MM.1S (cell line): ENCODE data around the gene RMI2.

Experiments used
- DNase-seq: peaks from one replicate; pipeline ENCODE4 v3.0.0-alpha.2; 2015
- H2AFZ ChIP-seq: fragments of 300-600 bp; sonication (generic); 2 replicates; pipeline ENCODE4 v1.6.0; 2016; ENCODE audit warnings: antibody characterized with exemption, low read length
- H3F3A ChIP-seq: fragments of 300-600 bp; sonication (generic); 2 replicates; pipeline ENCODE4 v1.6.1; 2016; ENCODE audit warnings: mild to moderate bottlenecking, antibody characterized with exemption, low read length, moderate library complexity, mixed read lengths; ENCODE audit not compliant: insufficient read depth
- H3K27ac ChIP-seq: fragments of 300-600 bp; sonication (generic); 2 replicates; pipeline ENCODE4 v1.5.1; 2016; ENCODE audit warnings: mild to moderate bottlenecking, low read length
- H3K27me3 ChIP-seq: fragments of 300-600 bp; sonication (generic); replicated peaks from 2 replicates; pipeline ENCODE4 v1.6.0; 2016; ENCODE audit warnings: low read length; ENCODE audit not compliant: insufficient read depth
- H3K36me3 ChIP-seq: fragments of 300-600 bp; sonication (generic); replicated peaks from 2 replicates; pipeline ENCODE4 v1.6.1; 2016; ENCODE audit warnings: mild to moderate bottlenecking, low read length, mixed read lengths; ENCODE audit not compliant: insufficient read depth
- H3K4me1 ChIP-seq: fragments of 300-600 bp; sonication (generic); 2 replicates; pipeline ENCODE4 v1.6.1; 2016; ENCODE audit warnings: low read length, mixed read lengths
- H3K4me2 ChIP-seq: fragments of 300-600 bp; sonication (generic); 2 replicates; pipeline ENCODE4 v1.6.0; 2016; ENCODE audit warnings: low read depth, low read length
- H3K4me3 ChIP-seq: fragments of 300-600 bp; sonication (generic); 2 replicates; pipeline ENCODE4 v1.5.1; 2016; ENCODE audit warnings: low read length, mixed read lengths
- H3K79me2 ChIP-seq: fragments of 300-600 bp; sonication (generic); 2 replicates; pipeline ENCODE4 v1.6.1; 2016; ENCODE audit warnings: mixed run types, low read length, mixed read lengths
- H3K9ac ChIP-seq: fragments of 300-600 bp; sonication (generic); 2 replicates; pipeline ENCODE4 v1.6.1; 2016; ENCODE audit warnings: low read length, mixed read lengths
- H3K9me2 ChIP-seq: fragments of 300-600 bp; sonication (generic); replicated peaks from 2 replicates; pipeline ENCODE4 v1.6.1; 2016; ENCODE audit warnings: mild to moderate bottlenecking, low read length, mixed read lengths; ENCODE audit not compliant: insufficient read depth
- H3K9me3 ChIP-seq: fragments of 300-600 bp; sonication (generic); replicated peaks from 2 replicates; pipeline ENCODE4 v1.6.1; 2016; ENCODE audit warnings: mild to moderate bottlenecking, low read length, mixed read lengths; ENCODE audit not compliant: insufficient read depth
- H4K20me1 ChIP-seq: fragments of 300-600 bp; sonication (generic); 2 replicates; pipeline ENCODE4 v1.6.1; 2016; ENCODE audit warnings: mild to moderate bottlenecking, low read length, moderate library complexity, mixed read lengths; ENCODE audit not compliant: insufficient read depth
- EZH2 ChIP-seq: fragments of 300-600 bp; sonication (generic); optimal IDR thresholded peaks from 2 replicates; pipeline ENCODE3; 2017; ENCODE audit warnings: low read depth, mild to moderate bottlenecking, antibody characterized with exemption, low read length, mixed read lengths
- EZH2phosphoT487 ChIP-seq: fragments of 300-600 bp; sonication (generic); IDR thresholded peaks from 2 replicates; pipeline ENCODE4 v1.6.1; 2018; ENCODE audit warnings: antibody characterized with exemption, low read length
- TF ChIP-seq, protein P1 (sequence below): fragments of 300-600 bp; sonication (generic); IDR thresholded peaks from 2 replicates; pipeline ENCODE4 v1.5.1; 2016; ENCODE audit warnings: antibody characterized with exemption, low read length, mixed read lengths

Gene RMI2

DNA sequence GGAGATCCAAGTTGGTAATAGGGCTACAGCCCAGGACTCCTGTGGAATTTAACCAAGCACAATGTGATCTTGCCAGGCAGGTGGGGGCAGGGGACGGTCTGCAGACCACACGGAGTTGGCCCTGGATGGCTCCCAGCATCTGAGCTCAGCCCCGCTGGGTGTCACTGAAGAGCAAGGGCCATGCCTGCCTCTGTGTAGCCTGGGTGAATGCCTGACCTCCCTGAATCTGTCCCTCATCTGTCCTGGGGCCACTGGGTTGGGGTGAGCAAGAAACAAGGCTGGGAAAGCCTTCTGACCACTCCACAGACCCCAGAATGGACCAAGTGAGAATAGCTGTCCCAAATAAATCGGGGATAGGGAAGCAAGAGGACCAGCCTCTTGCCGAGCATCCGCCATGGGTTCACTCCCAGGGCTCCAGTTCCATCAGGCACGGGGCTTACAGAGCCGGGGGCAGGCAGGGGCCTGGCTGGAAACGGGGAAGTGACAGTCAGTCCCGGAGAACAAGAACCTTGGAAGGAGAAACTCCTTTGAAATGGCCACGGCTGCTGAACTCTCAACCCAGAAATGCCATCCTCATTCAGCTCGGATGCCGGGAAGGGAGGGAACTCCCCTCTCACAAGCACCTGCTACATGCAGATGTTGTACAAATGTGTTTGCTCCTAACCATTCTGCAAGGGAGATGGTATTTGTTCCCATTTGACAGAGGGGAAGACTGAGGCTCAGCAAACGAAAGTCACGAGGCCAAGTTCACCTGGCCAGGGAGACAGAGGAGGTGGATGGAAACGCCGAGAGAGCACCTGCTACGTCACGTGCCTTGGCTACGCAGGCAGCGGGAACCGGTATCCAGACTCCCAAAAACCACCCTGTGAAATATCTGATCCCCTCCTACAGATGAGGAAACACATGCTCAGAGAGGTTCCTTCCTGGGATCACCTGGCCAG lies 50.0 kb downstream of the RMI2 start:
- Histone ChIP-seq H3K4me1 (no peaks in the 10 kb centered on the region), H4K20me1 (no peaks in the 10 kb centered on the region), H3F3A (no peaks in the 10 kb centered on the region), H3K9me2 (no peaks in the 10 kb centered on the region), H3K4me2 (no peak overlapping the region), H3K4me3 (no peak overlapping the region), H3K79me2 (no peaks in the 10 kb centered on the region), H3K9me3 (no peaks in the 10 kb centered on the region), H3K27me3 (no peaks in the 10 kb centered on the region), H3K36me3 (no peaks in the 10 kb centered on the region), H3K27ac (no peak overlapping the region), H2AFZ (no peak overlapping the region), H3K9ac (no peak overlapping the region)
- TF ChIP-seq EZH2 (no peak), EZH2phosphoT487 (no peak)
- TF ChIP-seq, protein P1, sequence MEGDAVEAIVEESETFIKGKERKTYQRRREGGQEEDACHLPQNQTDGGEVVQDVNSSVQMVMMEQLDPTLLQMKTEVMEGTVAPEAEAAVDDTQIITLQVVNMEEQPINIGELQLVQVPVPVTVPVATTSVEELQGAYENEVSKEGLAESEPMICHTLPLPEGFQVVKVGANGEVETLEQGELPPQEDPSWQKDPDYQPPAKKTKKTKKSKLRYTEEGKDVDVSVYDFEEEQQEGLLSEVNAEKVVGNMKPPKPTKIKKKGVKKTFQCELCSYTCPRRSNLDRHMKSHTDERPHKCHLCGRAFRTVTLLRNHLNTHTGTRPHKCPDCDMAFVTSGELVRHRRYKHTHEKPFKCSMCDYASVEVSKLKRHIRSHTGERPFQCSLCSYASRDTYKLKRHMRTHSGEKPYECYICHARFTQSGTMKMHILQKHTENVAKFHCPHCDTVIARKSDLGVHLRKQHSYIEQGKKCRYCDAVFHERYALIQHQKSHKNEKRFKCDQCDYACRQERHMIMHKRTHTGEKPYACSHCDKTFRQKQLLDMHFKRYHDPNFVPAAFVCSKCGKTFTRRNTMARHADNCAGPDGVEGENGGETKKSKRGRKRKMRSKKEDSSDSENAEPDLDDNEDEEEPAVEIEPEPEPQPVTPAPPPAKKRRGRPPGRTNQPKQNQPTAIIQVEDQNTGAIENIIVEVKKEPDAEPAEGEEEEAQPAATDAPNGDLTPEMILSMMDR = no peak
- DNase-seq = no peak

DNA sequence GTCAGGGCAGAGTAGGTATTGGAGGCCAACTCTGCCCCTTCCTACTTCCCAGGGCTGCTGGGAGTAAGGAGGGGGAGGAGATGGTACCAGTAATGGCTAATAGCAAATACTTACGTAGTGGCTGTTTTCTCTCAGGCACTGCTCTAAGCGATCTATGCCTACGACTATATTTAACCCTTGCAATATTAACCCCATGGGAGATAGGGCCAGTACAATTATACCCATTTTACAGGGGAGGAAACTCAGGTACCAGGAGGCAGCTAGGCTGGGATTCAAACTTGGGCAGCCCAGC lies 50.6 kb downstream of the RMI2 start:
- Histone ChIP-seq H3K36me3 (no peaks in the 10 kb centered on the region), H3K9me3 (no peaks in the 10 kb centered on the region), H3K4me3 (no peak overlapping the region), H3K4me1 (no peaks in the 10 kb centered on the region), H2AFZ (no peak overlapping the region), H3K27me3 (no peaks in the 10 kb centered on the region), H3K9me2 (no peaks in the 10 kb centered on the region), H3K79me2 (no peaks in the 10 kb centered on the region), H3F3A (no peaks in the 10 kb centered on the region), H3K4me2 (no peak overlapping the region), H4K20me1 (no peaks in the 10 kb centered on the region), H3K27ac (no peak overlapping the region), H3K9ac (no peak overlapping the region)
- DNase-seq = no peak
- TF ChIP-seq, protein P1 = no peak
- TF ChIP-seq EZH2 (no peak), EZH2phosphoT487 (no peak)

DNA sequence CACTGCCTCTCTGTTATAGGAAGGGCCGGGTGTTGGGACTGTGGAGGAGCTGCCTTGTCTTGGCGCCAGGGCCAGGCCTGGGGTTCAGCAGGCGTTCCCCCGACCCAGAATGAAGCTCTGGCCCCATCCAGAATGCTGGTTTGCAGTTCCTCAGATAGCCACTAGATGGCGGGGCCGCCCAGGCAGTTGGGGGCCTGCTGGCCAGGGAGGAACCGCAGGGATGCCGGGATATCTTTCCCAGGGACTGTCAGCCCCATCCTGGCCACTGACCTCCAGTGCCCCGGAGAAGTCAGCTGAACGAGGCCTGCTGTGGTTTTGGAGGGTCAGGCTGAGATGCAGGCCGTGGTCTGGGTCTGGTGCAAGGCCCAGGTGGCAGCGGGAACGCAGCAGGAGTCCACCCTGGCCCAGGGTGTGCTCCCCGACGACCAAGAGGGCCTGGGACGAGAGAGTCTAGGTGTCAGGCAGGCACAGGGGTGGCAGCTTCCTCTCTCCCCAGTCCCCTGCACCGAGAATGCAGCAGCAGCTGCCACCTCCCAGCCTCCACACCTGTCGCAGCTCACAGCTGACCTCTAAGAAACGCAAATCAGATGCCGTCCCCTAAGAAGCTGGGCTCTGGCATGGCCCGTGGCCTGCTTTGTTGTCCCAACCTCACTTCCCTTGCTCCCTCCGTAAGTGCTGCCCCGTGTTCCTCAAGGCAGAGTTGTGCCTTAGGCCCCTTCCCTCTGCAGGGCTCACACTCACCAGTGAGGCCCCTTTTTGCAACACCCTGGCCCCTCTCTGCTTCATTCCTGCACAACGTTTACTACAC lies 51.2 kb downstream of the RMI2 start:
- Histone ChIP-seq H2AFZ (no peak overlapping the region), H3K36me3 (no peaks in the 10 kb centered on the region), H3F3A (no peaks in the 10 kb centered on the region), H3K27me3 (no peaks in the 10 kb centered on the region), H3K79me2 (no peaks in the 10 kb centered on the region), H3K9ac (no peak overlapping the region), H3K9me2 (no peaks in the 10 kb centered on the region), H3K4me2 (no peak overlapping the region; the same call in 1 of the 2 replicates), H3K9me3 (no peaks in the 10 kb centered on the region), H3K4me3 (no peak overlapping the region), H4K20me1 (no peaks in the 10 kb centered on the region), H3K4me1 (no peaks in the 10 kb centered on the region), H3K27ac (no peak overlapping the region)
- peak; percentile 38 for DNase-seq
- TF ChIP-seq EZH2phosphoT487 = no peak
- TF ChIP-seq, protein P1 = peak; percentile 98
- TF ChIP-seq EZH2 = no peak
